ENCODE results near the gene NEDD4L. TPM values are rescaled to one million over a fixed set of nuclear protein-coding genes. Genes with fewer than 3 reads are reported as not detected.
"Not testable (repeated sequence)": the region's sequence is repeated elsewhere in the genome, so short reads cannot be mapped to it uniquely, and the experiment has no call there.

NEDD4L gene
- total RNA-seq, 1 donor, result 31.5 TPM

GRCh38 chr18:58432050-58432727 lies 388.2 kb downstream of the NEDD4L start:
- no peak for TF ChIP-seq CTCF (IDR thresholded peaks at IDR 0.05; ENCODE audit: insufficient read depth, low read depth, low read length)
- DNase-seq (ENCODE audit: low read depth), result no peak
- H3K4me3 ChIP-seq (ENCODE audit: low read depth, low read length), result no peak overlapping the region

- H3K4me3 ChIP-seq (ENCODE audit: low read depth, low read length); DNase-seq (ENCODE audit: low read depth): not testable (repeated sequence)
These were observed 391.4 kb downstream of the NEDD4L start for GRCh38 chr18:58435221-58436005.

- DNase-seq (ENCODE audit: low read depth), result peak; percentile 66
- H3K4me3 ChIP-seq (ENCODE audit: low read depth, low read length), result peak overlapping the region; percentile 48
- TF ChIP-seq CTCF (IDR thresholded peaks at IDR 0.05; ENCODE audit: insufficient read depth, low read depth, low read length), result no peak
These were observed 394.3 kb downstream of the NEDD4L start for GRCh38 chr18:58438161-58438957.

GRCh38 chr18:58438958-58439300 lies 394.9 kb downstream of the NEDD4L start:
- DNase-seq (ENCODE audit: low read depth), result no peak
- TF ChIP-seq CTCF (IDR thresholded peaks at IDR 0.05; ENCODE audit: insufficient read depth, low read depth, low read length), result no peak
- peak overlapping the region; percentile 48 for H3K4me3 ChIP-seq (ENCODE audit: low read depth, low read length)

- no peak for DNase-seq (ENCODE audit: low read depth)
- no peak for TF ChIP-seq CTCF (IDR thresholded peaks at IDR 0.05; ENCODE audit: insufficient read depth, low read depth, low read length)
- H3K4me3 ChIP-seq (ENCODE audit: low read depth, low read length), result no peak overlapping the region
These were observed 399.6 kb downstream of the NEDD4L start for GRCh38 chr18:58443671-58444070.

- no peak overlapping the region for H3K4me3 ChIP-seq (ENCODE audit: low read depth, low read length)
- no peak for TF ChIP-seq CTCF (IDR thresholded peaks at IDR 0.05; ENCODE audit: insufficient read depth, low read depth, low read length)
- no peak for DNase-seq (ENCODE audit: low read depth)
These were observed 402.5 kb downstream of the NEDD4L start for GRCh38 chr18:58446391-58447060.

Data from fibroblast of villous mesenchyme (primary cell).